IPS-15b (cell line): ENCODE data around the gene ATXN1.

Experiments used
- H3K27me3 ChIP-seq: one replicate; pipeline ENCODE4 v1.6.1; 2013; ENCODE audit warnings: low read length; ENCODE audit not compliant: control insufficient read depth, insufficient read depth
- H3K36me3 ChIP-seq: one replicate; pipeline ENCODE4 v1.6.1; 2013; ENCODE audit warnings: low read length; ENCODE audit not compliant: control insufficient read depth, insufficient read depth
- H3K4me1 ChIP-seq: one replicate; pipeline ENCODE4 v1.6.1; 2013; ENCODE audit warnings: mild to moderate bottlenecking, low read length; ENCODE audit not compliant: control insufficient read depth, insufficient read depth
- H3K4me3 ChIP-seq: one replicate; pipeline ENCODE4 v1.5.1; 2013; ENCODE audit warnings: low read depth, low read length
- H3K9ac ChIP-seq: one replicate; pipeline ENCODE4 v1.6.1; 2013; ENCODE audit warnings: low read depth, mild to moderate bottlenecking, low read length
- H3K9me3 ChIP-seq: one replicate; pipeline ENCODE4 v1.6.1; 2013; ENCODE audit warnings: mild to moderate bottlenecking, low read length; ENCODE audit not compliant: control insufficient read depth, insufficient read depth

ATXN1 gene

GRCh38 chr6:16572943-16573342, 188.3 kb downstream of the ATXN1 start:
- Histone ChIP-seq H3K27me3 (no peaks in the 10 kb centered on the region), H3K9ac (no peak overlapping the region), H3K36me3 (no peaks in the 10 kb centered on the region), H3K4me3 (no peak overlapping the region), H3K9me3 (no peaks in the 10 kb centered on the region), H3K4me1 (no peaks in the 10 kb centered on the region)

- no peaks in the 10 kb centered on the region for H3K4me1 ChIP-seq
- no peaks in the 10 kb centered on the region for H3K9me3 ChIP-seq
- H3K4me3 ChIP-seq = no peak overlapping the region
- no peak overlapping the region for H3K9ac ChIP-seq
- no peaks in the 10 kb centered on the region for H3K36me3 ChIP-seq
- no peaks in the 10 kb centered on the region for H3K27me3 ChIP-seq
These were observed 188.9 kb downstream of the ATXN1 start for GRCh38 chr6:16572317-16572716.

DNA sequence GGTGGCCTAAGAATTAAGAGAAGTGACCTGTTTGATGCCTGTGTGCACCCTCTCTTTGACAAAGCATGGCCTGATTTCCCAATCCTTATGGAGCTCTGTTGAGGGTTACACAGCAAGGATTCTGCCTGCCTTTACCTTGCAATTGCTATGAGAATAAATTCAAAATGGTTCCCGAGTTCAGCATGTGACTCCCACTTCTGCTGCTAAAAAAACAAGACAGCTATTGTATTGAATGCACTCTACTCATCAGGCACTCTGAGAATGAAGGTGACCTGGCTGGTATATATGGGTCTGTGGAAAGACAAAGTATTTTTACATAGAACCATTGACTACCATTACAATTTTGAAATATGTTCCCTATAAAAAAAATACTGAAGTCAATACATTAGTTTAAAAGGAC, 190.3 kb downstream of the ATXN1 start:
- Histone ChIP-seq H3K4me1 (no peaks in the 10 kb centered on the region), H3K9me3 (no peaks in the 10 kb centered on the region), H3K27me3 (no peaks in the 10 kb centered on the region), H3K4me3 (no peak overlapping the region), H3K36me3 (no peaks in the 10 kb centered on the region), H3K9ac (no peak overlapping the region)

GRCh38 chr6:16570221-16570553, 191.1 kb downstream of the ATXN1 start:
- H3K9me3 ChIP-seq = no peaks in the 10 kb centered on the region
- H3K27me3 ChIP-seq = no peaks in the 10 kb centered on the region
- no peaks in the 10 kb centered on the region for H3K4me1 ChIP-seq
- H3K9ac ChIP-seq = no peak overlapping the region
- H3K4me3 ChIP-seq = no peak overlapping the region
- no peaks in the 10 kb centered on the region for H3K36me3 ChIP-seq

GRCh38 chr6:16568128-16568527, 193.1 kb downstream of the ATXN1 start:
- Histone ChIP-seq H3K27me3 (no peaks in the 10 kb centered on the region), H3K4me3 (no peak overlapping the region), H3K9ac (no peak overlapping the region), H3K4me1 (no peaks in the 10 kb centered on the region), H3K36me3 (no peaks in the 10 kb centered on the region), H3K9me3 (no peaks in the 10 kb centered on the region)

DNA sequence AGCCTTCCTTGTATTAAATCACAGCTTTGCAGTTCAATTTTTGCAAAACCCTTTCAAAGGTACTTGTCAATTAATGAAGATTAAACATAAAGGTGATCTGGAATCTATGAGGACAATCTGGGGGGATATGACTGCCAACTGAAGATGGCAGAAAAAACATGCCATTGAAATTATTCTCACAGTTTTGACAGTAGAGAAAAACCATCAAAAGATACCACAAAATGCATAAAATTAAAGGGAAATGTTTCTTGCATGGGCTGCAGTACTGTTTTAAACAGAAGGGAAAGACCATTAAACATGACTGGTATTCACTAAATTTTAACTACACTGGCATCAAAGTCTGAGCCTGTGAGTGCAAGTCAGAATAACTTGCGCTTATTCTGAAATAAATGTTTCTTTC, 194.2 kb downstream of the ATXN1 start:
- Histone ChIP-seq H3K4me3 (no peak overlapping the region), H3K27me3 (no peaks in the 10 kb centered on the region), H3K36me3 (no peaks in the 10 kb centered on the region), H3K4me1 (no peaks in the 10 kb centered on the region), H3K9me3 (no peaks in the 10 kb centered on the region), H3K9ac (no peak overlapping the region)

DNA sequence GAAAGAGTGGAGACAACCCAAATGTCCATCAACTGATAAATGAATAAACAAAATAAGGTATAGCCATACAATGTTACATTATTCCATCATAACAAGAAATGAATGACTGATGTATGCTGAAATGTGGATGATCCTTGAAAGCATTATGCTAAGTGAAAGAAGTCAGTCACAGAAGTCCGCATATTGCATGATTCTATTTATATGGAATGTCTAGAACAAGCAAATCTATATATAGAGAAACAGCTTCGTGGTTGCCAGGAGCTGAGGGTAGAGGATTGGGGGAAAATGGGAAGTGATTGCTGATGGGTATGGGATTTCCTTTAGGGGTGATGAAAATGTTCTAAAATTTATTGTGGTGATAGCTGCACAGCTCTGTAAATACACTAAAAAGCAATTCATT, 196.8 kb downstream of the ATXN1 start:
- Histone ChIP-seq H3K9me3 (no peaks in the 10 kb centered on the region), H3K4me3 (no peak overlapping the region), H3K36me3 (no peaks in the 10 kb centered on the region), H3K4me1 (no peaks in the 10 kb centered on the region), H3K27me3 (no peaks in the 10 kb centered on the region), H3K9ac (no peak overlapping the region)

DNA sequence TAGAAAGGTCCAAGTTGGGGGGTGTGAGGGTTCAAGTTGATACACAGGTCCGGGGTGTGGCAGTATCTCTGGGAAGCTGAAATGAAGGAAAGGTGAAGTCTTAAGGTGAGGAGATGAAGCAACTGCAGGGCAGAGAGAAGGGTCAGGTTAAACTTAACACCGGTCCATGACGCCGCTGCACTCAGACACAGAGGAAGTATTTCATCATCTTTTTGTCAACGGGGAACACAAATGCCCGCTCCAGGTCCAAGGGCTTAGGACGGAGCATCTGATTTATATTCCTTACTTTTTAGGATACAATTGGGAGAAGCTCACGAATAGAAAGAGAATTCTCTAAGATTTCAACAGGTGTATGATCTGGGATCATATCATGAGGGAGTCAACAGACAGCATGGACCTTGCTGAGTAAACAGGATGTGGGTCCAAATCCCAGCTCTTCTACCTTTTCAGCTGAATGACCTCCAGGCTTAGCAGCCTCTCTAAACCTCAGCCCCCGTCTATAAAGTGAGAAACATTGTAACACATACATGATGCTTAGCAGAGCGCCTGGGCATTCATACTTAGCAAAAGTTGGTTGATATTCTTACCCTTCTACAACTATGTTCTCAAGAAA, 197.5 kb downstream of the ATXN1 start:
- Histone ChIP-seq H3K36me3 (no peaks in the 10 kb centered on the region), H3K9ac (no peak overlapping the region), H3K4me3 (no peak overlapping the region), H3K27me3 (no peaks in the 10 kb centered on the region), H3K4me1 (no peaks in the 10 kb centered on the region), H3K9me3 (no peaks in the 10 kb centered on the region)

- no peaks in the 10 kb centered on the region for H3K9me3 ChIP-seq
- no peak overlapping the region for H3K9ac ChIP-seq
- H3K4me3 ChIP-seq = no peak overlapping the region
- no peaks in the 10 kb centered on the region for H3K36me3 ChIP-seq
- no peaks in the 10 kb centered on the region for H3K27me3 ChIP-seq
- no peaks in the 10 kb centered on the region for H3K4me1 ChIP-seq
These were observed 198.8 kb downstream of the ATXN1 start for GRCh38 chr6:16562498-16562897.

GRCh38 chr6:16559071-16559470, 202.2 kb downstream of the ATXN1 start:
- H3K4me3 ChIP-seq = no peak overlapping the region
- no peaks in the 10 kb centered on the region for H3K9me3 ChIP-seq
- no peaks in the 10 kb centered on the region for H3K27me3 ChIP-seq
- H3K9ac ChIP-seq = no peak overlapping the region
- no peaks in the 10 kb centered on the region for H3K4me1 ChIP-seq
- no peaks in the 10 kb centered on the region for H3K36me3 ChIP-seq

GRCh38 chr6:16555550-16555949, 205.7 kb downstream of the ATXN1 start:
- no peaks in the 10 kb centered on the region for H3K27me3 ChIP-seq
- no peaks in the 10 kb centered on the region for H3K36me3 ChIP-seq
- H3K4me3 ChIP-seq = no peak overlapping the region
- H3K9ac ChIP-seq = no peak overlapping the region
- no peaks in the 10 kb centered on the region for H3K9me3 ChIP-seq
- no peaks in the 10 kb centered on the region for H3K4me1 ChIP-seq

GRCh38 chr6:16553531-16553930, 207.7 kb downstream of the ATXN1 start:
- Histone ChIP-seq H3K4me3 (no peak overlapping the region), H3K9me3 (no peaks in the 10 kb centered on the region), H3K27me3 (no peaks in the 10 kb centered on the region), H3K9ac (no peak overlapping the region), H3K36me3 (no peaks in the 10 kb centered on the region), H3K4me1 (no peaks in the 10 kb centered on the region)

GRCh38 chr6:16551466-16551865, 209.8 kb downstream of the ATXN1 start:
- Histone ChIP-seq H3K4me1 (no peaks in the 10 kb centered on the region), H3K27me3 (no peaks in the 10 kb centered on the region), H3K9ac (no peak overlapping the region), H3K4me3 (no peak overlapping the region), H3K36me3 (no peaks in the 10 kb centered on the region), H3K9me3 (no peaks in the 10 kb centered on the region)
